ENCODE data around the gene ABLIM1.

- TF ChIP-seq REST (IDR thresholded peaks at IDR 0.05; ENCODE audit: insufficient read depth in 1 of 2, low read depth in 2 of 2, low read length in 1 of 2) (no peak), CTCF (IDR thresholded peaks at IDR 0.05) (no peak), POLR2AphosphoS5 (IDR thresholded peaks at IDR 0.05; ENCODE audit: low read depth, low read length) (no peak), SIN3A (IDR thresholded peaks at IDR 0.05; ENCODE audit: borderline replicate concordance, insufficient read depth, low read depth, low read length) (no peak), TCF7L2 (IDR thresholded peaks at IDR 0.05; ENCODE audit: low read depth, low read length) (no peak)
These were observed 140.5 kb downstream of the ABLIM1 start for GRCh38 chr10:114517368-114518250.

All from Panc1 (cell line).